ENCODE data around the gene SOCS1. TPM values are rescaled to one million over a fixed set of nuclear protein-coding genes. Genes with fewer than 3 reads are reported as not detected.

The SOCS1 gene
- total and polyA plus RNA-seq, 2 donors (not counting 3 experiments of a cell fraction or from before 2014, with no cell fraction given), result 1.1 to 1.7 TPM

DNA sequence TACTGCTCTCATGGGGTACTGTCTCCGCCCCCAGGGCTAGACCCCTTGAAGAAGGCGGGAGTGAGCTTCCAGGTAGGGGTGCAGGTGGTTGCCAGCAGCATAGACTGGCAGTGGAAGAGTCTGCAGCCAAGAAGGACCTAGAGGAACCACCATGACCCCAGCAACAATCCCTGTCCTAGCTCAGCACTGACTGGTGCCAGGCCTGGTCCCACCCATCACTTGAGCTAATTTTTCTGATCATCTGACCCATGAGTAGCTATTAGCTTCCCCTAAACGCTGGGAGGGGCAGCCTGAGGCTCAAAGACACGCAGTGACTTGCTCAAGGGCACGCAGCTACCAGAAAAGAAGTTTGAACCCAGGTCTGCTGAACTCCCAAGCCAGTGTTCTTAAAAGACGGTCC, 16.5 kb upstream of the SOCS1 start:
- ChIA-PET CTCF (interaction anchor here (1.2 kb wide), 1 partner anchor 15 kb away, joined by 3 read pairs; no protein-coding TSS in a partner anchor), POLR2A (no interaction called here)
- no peak overlapping the region for H3K27ac ChIP-seq (ENCODE audit: insufficient read depth, low read depth, low read length)
- intact Hi-C loops (cut with micrococcal nuclease) (no loop called here), dilution Hi-C loops (cut with MboI; ENCODE audit: extremely low pct_ligation_motif_present, low sequenced_read_pairs) (no loop called here)
- H3K9me3 ChIP-seq (replicated peaks; ENCODE audit: control insufficient read depth, insufficient read depth, low read length), result no peaks in the 10 kb centered on the region
- H2AFZ ChIP-seq (ENCODE audit: low read depth, low read length), result no peak overlapping the region
- no peaks in the 10 kb centered on the region for H3K36me3 ChIP-seq (ENCODE audit: control insufficient read depth in 2 of 2, extremely low read depth in 1 of 2, insufficient read depth in 2 of 2, low read length in 2 of 2)
- H3K79me2 ChIP-seq (ENCODE audit: control insufficient read depth, insufficient read depth, low read length), result no peaks in the 10 kb centered on the region
- no peak overlapping the region for H3K9ac ChIP-seq (replicated peaks; ENCODE audit: extremely low read depth, insufficient read depth, low read length)
- no peak for TF ChIP-seq GATA2 (IDR thresholded peaks at IDR 0.05; ENCODE audit: insufficient read depth, insufficient read length, low read depth, low read length)
- no peak for TF ChIP-seq FOS (IDR thresholded peaks at IDR 0.05; ENCODE audit: borderline replicate concordance, insufficient read depth, low read length)
- TF ChIP-seq, protein P1, sequence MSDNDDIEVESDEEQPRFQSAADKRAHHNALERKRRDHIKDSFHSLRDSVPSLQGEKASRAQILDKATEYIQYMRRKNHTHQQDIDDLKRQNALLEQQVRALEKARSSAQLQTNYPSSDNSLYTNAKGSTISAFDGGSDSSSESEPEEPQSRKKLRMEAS (IDR thresholded peaks at IDR 0.05; ENCODE audit: insufficient read depth, insufficient read length), result no peak
- TF ChIP-seq JUN (IDR thresholded peaks at IDR 0.05; ENCODE audit: borderline replicate concordance, insufficient read depth, insufficient read length, low read depth), result no peak
- no peak for TF ChIP-seq EZH2 (IDR thresholded peaks at IDR 0.05; ENCODE audit: borderline replicate concordance, low read depth, low read length, severe bottlenecking)
- no peak for TF ChIP-seq MYC (IDR thresholded peaks at IDR 0.05; ENCODE audit: low read depth, low read length)
- TF ChIP-seq POLR2A (IDR thresholded peaks at IDR 0.05; ENCODE audit: low read depth, low read length), result no peak
- TF ChIP-seq POLR2AphosphoS5 (IDR thresholded peaks at IDR 0.05; ENCODE audit: insufficient read depth, low read depth, low read length), result no peak
- TF ChIP-seq, protein P2, sequence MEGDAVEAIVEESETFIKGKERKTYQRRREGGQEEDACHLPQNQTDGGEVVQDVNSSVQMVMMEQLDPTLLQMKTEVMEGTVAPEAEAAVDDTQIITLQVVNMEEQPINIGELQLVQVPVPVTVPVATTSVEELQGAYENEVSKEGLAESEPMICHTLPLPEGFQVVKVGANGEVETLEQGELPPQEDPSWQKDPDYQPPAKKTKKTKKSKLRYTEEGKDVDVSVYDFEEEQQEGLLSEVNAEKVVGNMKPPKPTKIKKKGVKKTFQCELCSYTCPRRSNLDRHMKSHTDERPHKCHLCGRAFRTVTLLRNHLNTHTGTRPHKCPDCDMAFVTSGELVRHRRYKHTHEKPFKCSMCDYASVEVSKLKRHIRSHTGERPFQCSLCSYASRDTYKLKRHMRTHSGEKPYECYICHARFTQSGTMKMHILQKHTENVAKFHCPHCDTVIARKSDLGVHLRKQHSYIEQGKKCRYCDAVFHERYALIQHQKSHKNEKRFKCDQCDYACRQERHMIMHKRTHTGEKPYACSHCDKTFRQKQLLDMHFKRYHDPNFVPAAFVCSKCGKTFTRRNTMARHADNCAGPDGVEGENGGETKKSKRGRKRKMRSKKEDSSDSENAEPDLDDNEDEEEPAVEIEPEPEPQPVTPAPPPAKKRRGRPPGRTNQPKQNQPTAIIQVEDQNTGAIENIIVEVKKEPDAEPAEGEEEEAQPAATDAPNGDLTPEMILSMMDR (IDR thresholded peaks at IDR 0.05; ENCODE audit: extremely low read depth in 1 of 2, insufficient read depth in 1 of 2, low read depth in 1 of 2, low read length in 2 of 2), result no peak
- H3K4me3 ChIP-seq (replicated peaks in 1 of 3; ENCODE audit: insufficient read depth in 1 of 3, low read depth in 1 of 3, low read length in 3 of 3), result no peak overlapping the region
- no peaks in the 10 kb centered on the region for H3K9me1 ChIP-seq (replicated peaks; ENCODE audit: control insufficient read depth, extremely low read depth, insufficient read depth, low read length)
- no peaks in the 10 kb centered on the region for H3K4me1 ChIP-seq (ENCODE audit: control insufficient read depth, extremely low read depth, insufficient read depth, low read length)
- BruUV-seq (replicated peaks), result no TSS peak
- no peak for FAIRE-seq
- no peaks in the 10 kb centered on the region for H4K20me1 ChIP-seq (replicated peaks; ENCODE audit: control insufficient read depth, extremely low read depth, insufficient read depth, low read length)
- H3K4me2 ChIP-seq (ENCODE audit: insufficient read depth, low read length), result no peak overlapping the region
- no peak for DNase-seq (ENCODE audit: low read depth, low spot score)
- H3K27me3 ChIP-seq (ENCODE audit: control insufficient read depth in 2 of 2, insufficient read depth in 2 of 2, low read length in 2 of 2), result no peaks in the 10 kb centered on the region
